ENCODE data around the gene OR52K2. TPM values are rescaled to one million over a fixed set of nuclear protein-coding genes. Genes with fewer than 3 reads are reported as not detected.

OR52K2 gene
- total and polyA plus RNA-seq, 8 donors: 0.09 TPM; not detected in 7

GRCh38 chr11:4430051-4430450 lies 19.0 kb upstream of the OR52K2 start:
- no peak for TF ChIP-seq CTCF (IDR thresholded peaks at IDR 0.05)
- Histone ChIP-seq H3K36me3 (no peaks in the 10 kb centered on the region), H3K4me3 (no peak overlapping the region), H3K9me3 (no peaks in the 10 kb centered on the region), H3K27ac (no peak overlapping the region), H3K4me1 (no peaks in the 10 kb centered on the region), H3K27me3 (no peaks in the 10 kb centered on the region)
- FAIRE-seq: no peak
- ATAC-seq: no peak
- no peak for DNase-seq
- intact Hi-C loops (cut with DNase I): no loop called here
- 46 to 47% methylated on average over 4 of the region's 4 CpGs for WGBS, 2 donors

GRCh38 chr11:4433856-4434255 lies 15.2 kb upstream of the OR52K2 start:
- 69% methylated on average over 2 of the region's 2 CpGs for WGBS, 2 donors
- H3K9me3 ChIP-seq: no peaks in the 10 kb centered on the region
- H3K4me1 ChIP-seq: no peaks in the 10 kb centered on the region
- H3K27ac ChIP-seq: no peak overlapping the region
- H3K27me3 ChIP-seq: no peaks in the 10 kb centered on the region
- no peak overlapping the region for H3K4me3 ChIP-seq
- no peaks in the 10 kb centered on the region for H3K36me3 ChIP-seq
- DNase-seq: no peak
- intact Hi-C loops (cut with DNase I): no loop called here
- ATAC-seq: no peak
- no peak for FAIRE-seq
- TF ChIP-seq CTCF (IDR thresholded peaks at IDR 0.05): no peak

GRCh38 chr11:4436411-4436810 lies 12.7 kb upstream of the OR52K2 start:
- no peak overlapping the region for H3K4me3 ChIP-seq
- no peaks in the 10 kb centered on the region for H3K4me1 ChIP-seq
- TF ChIP-seq CTCF (IDR thresholded peaks at IDR 0.05): no peak
- DNase-seq (no peak), FAIRE-seq (no peak), ATAC-seq (no peak)
- H3K36me3 ChIP-seq: no peaks in the 10 kb centered on the region
- no peaks in the 10 kb centered on the region for H3K27me3 ChIP-seq
- no peaks in the 10 kb centered on the region for H3K9me3 ChIP-seq
- H3K27ac ChIP-seq: no peak overlapping the region
- intact Hi-C loops (cut with DNase I): no loop called here
- 87 to 89% methylated on average over 1 of the region's 1 CpG for WGBS, 2 donors

- no peak overlapping the region for H3K27ac ChIP-seq
- H3K4me3 ChIP-seq: no peak overlapping the region
- intact Hi-C loops (cut with DNase I): no loop called here
- no peaks in the 10 kb centered on the region for H3K36me3 ChIP-seq
- H3K4me1 ChIP-seq: no peaks in the 10 kb centered on the region
- 94 to 95% methylated on average over 3 of the region's 3 CpGs for WGBS, 2 donors
- ATAC-seq: no peak
- H3K27me3 ChIP-seq: no peaks in the 10 kb centered on the region
- FAIRE-seq: no peak
- TF ChIP-seq CTCF (IDR thresholded peaks at IDR 0.05): no peak
- no peak for DNase-seq
- H3K9me3 ChIP-seq: no peaks in the 10 kb centered on the region
These were observed 7.6 kb upstream of the OR52K2 start for GRCh38 chr11:4441515-4441914.

GRCh38 chr11:4443232-4443891 lies 5.7 kb upstream of the OR52K2 start:
- H3K4me1 ChIP-seq: no peaks in the 10 kb centered on the region
- H3K27ac ChIP-seq: no peak overlapping the region
- H3K36me3 ChIP-seq: no peaks in the 10 kb centered on the region
- FAIRE-seq (no peak), DNase-seq (no peak), ATAC-seq (no peak)
- H3K4me3 ChIP-seq: no peak overlapping the region
- H3K9me3 ChIP-seq: no peaks in the 10 kb centered on the region
- H3K27me3 ChIP-seq: no peaks in the 10 kb centered on the region
- TF ChIP-seq CTCF (IDR thresholded peaks at IDR 0.05): no peak
- intact Hi-C loops (cut with DNase I): no loop called here
- 52 to 66% methylated on average over 3 of the region's 3 CpGs for WGBS, 2 donors
